ENCODE measurements around the gene PGD. TPM values are rescaled to one million over a fixed set of nuclear protein-coding genes. Genes with fewer than 3 reads are reported as not detected.

The PGD gene
- total RNA-seq, 3 donors from 2014 or later (not counting 1 experiment from before 2014, with no cell fraction given), result 35.8 to 113 (median 39.8) TPM

DNA sequence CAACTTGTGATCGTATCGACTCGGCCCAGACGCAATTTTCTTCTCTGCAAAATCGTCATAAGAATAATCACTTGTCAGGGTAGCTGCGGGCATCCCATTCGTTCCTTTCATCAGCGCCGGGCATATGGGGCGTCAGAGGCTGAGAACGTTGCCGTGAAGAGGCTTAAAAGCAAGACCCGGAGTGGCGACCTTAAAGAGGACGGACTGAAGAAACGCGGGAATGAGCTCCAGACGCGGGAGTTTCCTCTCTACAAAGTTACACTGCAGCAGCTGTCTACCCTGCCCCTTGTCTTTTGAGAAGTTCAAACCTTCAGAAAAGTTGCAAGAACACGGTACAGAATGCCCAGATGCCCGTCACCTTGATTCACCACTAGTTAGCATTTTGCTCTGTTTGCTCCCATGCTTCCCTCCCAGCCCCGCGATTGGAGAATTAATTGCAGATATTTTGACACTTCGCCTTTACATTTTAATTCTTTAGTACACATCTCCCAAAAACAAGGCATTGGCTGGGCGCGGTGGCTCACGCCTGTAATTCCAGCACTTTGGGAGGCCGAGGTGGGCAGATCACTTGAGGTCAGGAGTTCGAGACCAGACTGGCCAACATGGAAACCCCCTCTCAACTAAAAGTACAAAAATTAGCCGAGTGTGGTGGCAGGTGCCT, 32.3 kb downstream of the PGD start:
- intact Hi-C loops (cut with micrococcal nuclease), result loop anchor here (5.0 kb wide), 1 partner anchor 41 kb away; the partner anchor contains the start of genes DFFA and PEX14
- Mint-ChIP-seq H3K27ac (peak overlapping the region; percentile 89 to 97), H3K27me3 (ENCODE audit: low read depth in 2 of 2) (no peaks in the 10 kb centered on the region), H3K36me3 (no peaks in the 10 kb centered on the region), H3K4me3 (peak overlapping the region; percentile 92), H3K4me1 (peaks cover 17% of the 10 kb centered on the region in 2 donors), H3K9me3 (no peaks in the 10 kb centered on the region)
- no peaks in the 10 kb centered on the region for H3K36me3 ChIP-seq (ENCODE audit: control insufficient read depth, insufficient read depth, low read length)
- peak overlapping the region; percentile 85 for H3K27ac ChIP-seq (ENCODE audit: low read length)
- TF ChIP-seq, protein P1, sequence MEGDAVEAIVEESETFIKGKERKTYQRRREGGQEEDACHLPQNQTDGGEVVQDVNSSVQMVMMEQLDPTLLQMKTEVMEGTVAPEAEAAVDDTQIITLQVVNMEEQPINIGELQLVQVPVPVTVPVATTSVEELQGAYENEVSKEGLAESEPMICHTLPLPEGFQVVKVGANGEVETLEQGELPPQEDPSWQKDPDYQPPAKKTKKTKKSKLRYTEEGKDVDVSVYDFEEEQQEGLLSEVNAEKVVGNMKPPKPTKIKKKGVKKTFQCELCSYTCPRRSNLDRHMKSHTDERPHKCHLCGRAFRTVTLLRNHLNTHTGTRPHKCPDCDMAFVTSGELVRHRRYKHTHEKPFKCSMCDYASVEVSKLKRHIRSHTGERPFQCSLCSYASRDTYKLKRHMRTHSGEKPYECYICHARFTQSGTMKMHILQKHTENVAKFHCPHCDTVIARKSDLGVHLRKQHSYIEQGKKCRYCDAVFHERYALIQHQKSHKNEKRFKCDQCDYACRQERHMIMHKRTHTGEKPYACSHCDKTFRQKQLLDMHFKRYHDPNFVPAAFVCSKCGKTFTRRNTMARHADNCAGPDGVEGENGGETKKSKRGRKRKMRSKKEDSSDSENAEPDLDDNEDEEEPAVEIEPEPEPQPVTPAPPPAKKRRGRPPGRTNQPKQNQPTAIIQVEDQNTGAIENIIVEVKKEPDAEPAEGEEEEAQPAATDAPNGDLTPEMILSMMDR (IDR thresholded peaks at IDR 0.05), result no peak
- H3K9me3 ChIP-seq (ENCODE audit: control insufficient read depth, insufficient read depth, low read length), result no peaks in the 10 kb centered on the region
- ATAC-seq, result no peak
- peaks cover 18% of the 10 kb centered on the region for H3K4me1 ChIP-seq (ENCODE audit: control insufficient read depth, insufficient read depth, low read length)
- H3K27me3 ChIP-seq (ENCODE audit: control insufficient read depth, insufficient read depth, low read length), result no peaks in the 10 kb centered on the region
- WGBS (ENCODE audit: insufficient coverage), result 27% methylated on average over 30 of the region's 30 CpGs
- no peak for DNase-seq
- peak overlapping the region; percentile 84 for H3K4me3 ChIP-seq (ENCODE audit: low read length)

- H3K27me3 ChIP-seq (ENCODE audit: control insufficient read depth, insufficient read depth, low read length), result no peaks in the 10 kb centered on the region
- intact Hi-C loops (cut with micrococcal nuclease), result loop anchor here (5.0 kb wide), 1 partner anchor 39 kb away; the partner anchor contains the start of genes DFFA and PEX14
- peaks cover 18% of the 10 kb centered on the region for H3K4me1 ChIP-seq (ENCODE audit: control insufficient read depth, insufficient read depth, low read length)
- TF ChIP-seq, protein P1 (IDR thresholded peaks at IDR 0.05), result no peak
- H3K9me3 ChIP-seq (ENCODE audit: control insufficient read depth, insufficient read depth, low read length), result no peaks in the 10 kb centered on the region
- ATAC-seq (no peak), DNase-seq (no peak)
- Mint-ChIP-seq H3K9me3 (no peaks in the 10 kb centered on the region), H3K27me3 (ENCODE audit: low read depth in 2 of 2) (no peaks in the 10 kb centered on the region), H3K4me3 (peak overlapping the region; percentile 4), H3K27ac (no peak overlapping the region), H3K36me3 (no peaks in the 10 kb centered on the region), H3K4me1 (peaks cover 13 to 17% of the 10 kb centered on the region in 2 donors)
- H3K27ac ChIP-seq (ENCODE audit: low read length), result no peak overlapping the region
- no peak overlapping the region for H3K4me3 ChIP-seq (ENCODE audit: low read length)
- H3K36me3 ChIP-seq (ENCODE audit: control insufficient read depth, insufficient read depth, low read length), result no peaks in the 10 kb centered on the region
- 90% methylated on average over 13 of the region's 14 CpGs for WGBS (ENCODE audit: insufficient coverage)
These were observed 34.2 kb downstream of the PGD start for GRCh38 chr1:10432910-10433700.

GRCh38 chr1:10433790-10434189, 34.9 kb downstream of the PGD start:
- H3K36me3 ChIP-seq (ENCODE audit: control insufficient read depth, insufficient read depth, low read length), result no peaks in the 10 kb centered on the region
- Mint-ChIP-seq H3K4me3 (no peak overlapping the region), H3K9me3 (no peaks in the 10 kb centered on the region), H3K4me1 (peaks cover 13 to 17% of the 10 kb centered on the region in 2 donors), H3K27ac (no peak overlapping the region), H3K27me3 (ENCODE audit: low read depth in 2 of 2) (no peaks in the 10 kb centered on the region), H3K36me3 (no peaks in the 10 kb centered on the region)
- DNase-seq (no peak), ATAC-seq (no peak)
- no peaks in the 10 kb centered on the region for H3K9me3 ChIP-seq (ENCODE audit: control insufficient read depth, insufficient read depth, low read length)
- intact Hi-C loops (cut with micrococcal nuclease), result loop anchor here (5.0 kb wide), 1 partner anchor 39 kb away; the partner anchor contains the start of genes DFFA and PEX14
- peaks cover 18% of the 10 kb centered on the region for H3K4me1 ChIP-seq (ENCODE audit: control insufficient read depth, insufficient read depth, low read length)
- WGBS (ENCODE audit: insufficient coverage), result 88% methylated on average over 9 of the region's 11 CpGs
- TF ChIP-seq, protein P1 (IDR thresholded peaks at IDR 0.05), result no peak
- no peaks in the 10 kb centered on the region for H3K27me3 ChIP-seq (ENCODE audit: control insufficient read depth, insufficient read depth, low read length)
- H3K27ac ChIP-seq (ENCODE audit: low read length), result no peak overlapping the region
- no peak overlapping the region for H3K4me3 ChIP-seq (ENCODE audit: low read length)
